ENCODE results near the gene CMC2.

Gene CMC2

DNA sequence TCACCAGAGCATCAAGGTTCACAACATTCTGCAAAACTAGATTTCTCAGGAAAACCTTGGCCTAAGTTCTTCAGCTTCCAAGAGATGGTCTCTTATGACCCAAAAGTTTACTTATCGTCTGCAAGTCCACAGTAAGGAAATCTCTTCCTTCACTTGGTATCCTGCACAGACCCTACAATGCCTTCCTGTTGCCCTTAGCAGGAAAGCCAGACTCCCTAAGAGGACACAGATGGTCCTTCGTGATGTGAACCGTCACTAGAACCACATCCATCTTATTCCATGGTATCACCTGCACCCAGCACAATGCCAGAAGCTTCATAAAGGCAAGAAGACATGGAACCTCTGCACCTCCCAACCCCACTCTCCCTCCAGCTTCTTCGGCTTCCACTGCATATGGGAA is 34.1 kb downstream of the CMC2 start:
- DNase-seq: no peak

GRCh38 chr16:80971819-80972218 is 34.9 kb downstream of the CMC2 start:
- DNase-seq: no peak

DNA sequence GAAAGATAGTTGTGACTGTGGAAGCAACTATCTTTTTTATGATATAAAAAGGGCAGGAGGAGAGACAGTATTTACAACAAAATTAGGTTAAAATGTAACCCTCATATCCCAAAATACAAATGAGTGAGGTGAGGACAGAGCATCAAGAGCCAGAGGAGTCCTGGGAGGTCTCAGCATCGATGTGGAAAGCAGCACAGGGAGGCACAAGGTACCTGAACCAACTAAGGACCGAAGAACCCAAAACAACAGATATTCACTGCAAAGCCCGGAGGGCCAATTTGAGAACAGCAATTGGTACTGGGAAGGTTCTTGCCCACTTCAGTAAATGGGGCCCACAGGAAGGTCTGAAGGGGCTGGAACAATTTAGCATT is 37.6 kb downstream of the CMC2 start:
- DNase-seq: no peak

- no peak for DNase-seq
Observed at GRCh38 chr16:80968386-80969113, 38.1 kb downstream of the CMC2 start.

DNA sequence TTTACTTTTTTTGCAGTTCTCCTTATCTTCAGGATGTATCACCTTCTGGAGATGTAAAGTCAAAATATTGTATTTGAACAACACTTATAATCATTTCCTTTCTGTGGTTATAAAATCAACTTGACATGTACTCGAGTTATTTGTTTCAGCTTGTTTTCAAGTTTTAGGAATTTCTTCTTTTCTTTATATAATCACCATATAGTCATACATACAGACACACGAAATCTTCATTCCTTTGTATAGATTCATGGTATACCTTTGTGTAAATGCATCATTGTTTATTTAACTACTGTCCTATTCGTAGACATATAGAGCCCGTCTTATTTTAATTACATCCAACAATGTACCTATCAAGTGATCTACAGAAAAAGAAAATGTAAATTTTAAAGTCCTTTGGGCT is 40.1 kb downstream of the CMC2 start:
- no peak for DNase-seq

DNA sequence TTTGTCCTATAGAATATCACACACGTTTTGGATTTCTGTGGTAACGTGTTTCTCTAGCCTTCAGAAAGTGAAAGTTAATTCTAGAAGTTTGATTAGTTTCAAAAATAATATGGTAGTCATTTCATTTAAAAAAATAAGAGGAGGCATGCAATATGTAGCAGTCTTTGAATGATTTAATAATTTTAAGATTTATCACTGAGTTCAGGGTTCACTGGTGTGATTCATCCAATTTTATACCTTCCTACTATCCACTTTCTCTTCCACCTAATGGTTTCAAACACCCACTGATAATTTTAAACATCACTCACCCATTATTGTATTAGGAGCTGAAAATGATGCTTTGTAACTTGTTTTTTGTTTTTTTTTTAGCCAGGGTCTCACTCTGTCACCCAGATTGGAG is 42.3 kb downstream of the CMC2 start:
- no peak for DNase-seq

GRCh38 chr16:80962879-80963278 is 43.8 kb downstream of the CMC2 start:
- no peak for DNase-seq

- DNase-seq: no peak
Observed at GRCh38 chr16:80958284-80958683, 48.4 kb downstream of the CMC2 start.

DNA sequence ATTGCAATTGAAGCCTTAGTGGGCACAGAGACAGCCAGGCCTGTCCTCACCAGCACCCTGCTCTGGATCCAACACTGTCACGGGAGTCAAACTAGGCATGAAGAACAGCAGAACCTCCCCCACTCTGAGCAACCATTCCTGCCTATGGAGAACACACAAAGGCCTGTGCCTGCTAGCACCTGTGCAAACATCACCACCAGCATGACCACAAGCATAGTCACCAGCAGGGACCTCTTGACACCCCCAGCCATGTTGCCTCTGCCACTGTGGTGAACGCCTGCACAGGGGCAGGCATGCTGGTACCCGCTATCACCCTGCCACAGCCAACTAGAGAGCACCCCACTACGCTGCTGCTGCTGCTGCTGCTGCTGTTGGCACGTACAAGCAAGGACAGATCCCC is 51.7 kb downstream of the CMC2 start:
- DNase-seq: no peak

GRCh38 chr16:80948886-80949493 is 57.7 kb downstream of the CMC2 start:
- DNase-seq: peak; percentile 58

GRCh38 chr16:80947708-80948625 is 58.7 kb downstream of the CMC2 start:
- no peak for DNase-seq

- no peak for DNase-seq
Observed at GRCh38 chr16:80947239-80947638, 59.4 kb downstream of the CMC2 start.

DNA sequence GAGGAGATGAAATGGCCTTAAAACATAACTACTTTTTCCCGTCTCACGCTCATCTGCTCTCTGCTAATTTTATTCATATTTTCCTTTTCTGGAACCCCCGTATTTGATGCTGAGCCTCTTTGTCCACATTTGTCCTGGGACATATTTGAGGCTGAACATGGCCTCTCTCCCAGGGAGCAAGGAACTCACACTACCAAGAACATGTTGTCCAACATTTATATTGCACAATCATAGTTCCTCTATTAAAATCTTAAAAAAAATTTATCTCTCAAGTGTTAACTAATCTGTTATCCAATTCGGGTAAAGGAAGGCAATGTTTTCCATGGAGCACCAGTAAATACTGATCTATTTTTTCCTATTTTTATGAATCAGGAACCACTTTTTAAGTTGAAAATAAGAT is 60.2 kb downstream of the CMC2 start:
- DNase-seq: no peak

DNA sequence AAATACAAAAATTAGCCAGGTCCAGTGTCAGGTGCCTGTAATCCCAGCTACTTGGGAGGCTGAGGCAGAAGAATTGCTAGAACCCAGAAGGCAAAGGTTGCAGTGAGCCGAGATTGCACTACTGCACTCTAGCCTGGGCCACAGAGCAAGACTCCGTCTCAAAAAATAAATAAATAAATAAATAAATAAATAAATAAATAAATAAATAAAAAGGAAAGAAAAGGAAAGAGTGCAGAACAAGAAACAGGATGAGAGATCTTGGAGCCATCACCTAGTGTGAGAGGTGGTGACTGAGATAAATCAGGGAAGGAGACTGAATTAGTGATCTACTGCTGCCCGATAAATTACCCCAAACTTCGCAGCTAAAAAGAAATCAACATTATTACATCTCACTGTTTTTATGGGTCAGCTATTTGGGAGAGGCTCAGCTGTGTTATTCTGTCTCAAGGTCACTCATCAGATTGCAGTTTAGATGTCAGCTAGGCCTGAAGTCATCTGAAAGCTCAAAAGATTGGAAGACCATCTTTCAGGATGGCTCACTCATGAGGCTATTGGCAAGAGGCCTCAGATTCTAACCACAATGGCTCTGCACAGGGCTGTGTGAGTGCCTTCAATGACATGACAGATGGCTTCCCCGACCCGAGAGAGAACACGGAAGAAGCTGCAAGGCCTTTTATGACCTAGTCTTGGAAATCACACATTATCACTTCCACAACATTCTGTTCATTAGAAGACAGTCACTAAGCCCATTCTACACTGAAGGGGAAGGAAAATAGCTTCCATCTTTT is 66.4 kb downstream of the CMC2 start:
- peak; percentile 25 for DNase-seq

DNA sequence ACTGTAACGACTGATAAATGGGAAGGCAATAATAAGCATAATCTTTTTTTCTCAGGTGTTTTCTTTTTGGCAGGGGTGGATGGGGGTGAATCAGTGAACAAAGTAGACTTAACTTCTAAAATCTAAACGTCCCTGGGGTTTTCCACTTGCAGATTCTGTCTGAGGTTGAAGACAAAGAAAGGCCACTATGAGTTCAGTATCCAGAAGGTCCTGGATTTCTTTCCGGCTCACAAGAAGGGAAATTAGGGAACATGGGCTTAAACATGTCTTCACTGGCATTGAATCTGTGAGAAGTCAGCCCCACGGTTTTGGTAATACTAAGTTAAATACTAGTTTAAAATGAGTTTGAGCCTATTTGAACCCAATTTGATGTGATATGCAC is 67.8 kb downstream of the CMC2 start:
- no peak for DNase-seq

DNA sequence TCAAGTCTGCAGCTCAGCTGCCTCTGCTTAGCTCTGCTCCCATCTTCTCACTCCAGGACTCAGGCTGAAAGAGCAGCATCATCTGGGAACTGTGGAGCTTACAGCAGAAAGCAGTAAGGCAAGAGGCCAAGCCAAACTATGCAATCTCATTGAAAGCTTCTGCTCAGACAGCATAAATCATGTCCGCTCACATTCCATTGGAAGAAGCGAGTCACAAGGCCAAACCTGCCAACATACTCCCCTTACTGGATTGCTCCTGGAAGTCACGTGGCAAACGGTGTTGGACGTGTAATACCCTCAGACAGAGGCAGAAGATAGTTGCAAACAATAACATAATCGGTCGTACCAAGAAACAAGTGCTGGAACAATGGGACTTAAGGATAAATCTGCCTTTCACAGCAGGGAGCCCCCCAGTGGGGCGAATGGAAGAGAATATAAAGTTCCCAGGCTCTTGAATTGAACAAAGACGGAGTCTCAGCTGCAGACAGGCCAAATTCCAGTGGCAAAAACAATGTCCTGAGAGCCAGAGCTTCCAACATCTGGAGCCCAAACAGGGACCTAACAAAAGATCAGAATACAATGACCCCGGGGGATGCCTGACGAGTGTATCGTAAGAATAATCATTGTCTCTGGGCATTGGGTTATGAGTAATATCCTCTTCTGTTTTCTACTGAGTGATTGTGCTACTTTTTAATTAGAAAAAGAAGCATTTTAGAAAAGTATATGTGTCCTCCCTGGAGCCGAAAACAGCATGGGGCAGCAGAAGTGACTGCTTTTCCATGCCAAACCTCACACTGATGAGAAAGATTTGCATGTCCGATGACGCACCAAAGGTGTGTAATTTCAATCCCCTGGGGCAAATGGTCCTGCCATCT is 68.4 kb downstream of the CMC2 start:
- DNase-seq: peak; percentile 99

- DNase-seq: peak; percentile 83
Observed at GRCh38 chr16:80936410-80936809, 70.3 kb downstream of the CMC2 start.

DNA sequence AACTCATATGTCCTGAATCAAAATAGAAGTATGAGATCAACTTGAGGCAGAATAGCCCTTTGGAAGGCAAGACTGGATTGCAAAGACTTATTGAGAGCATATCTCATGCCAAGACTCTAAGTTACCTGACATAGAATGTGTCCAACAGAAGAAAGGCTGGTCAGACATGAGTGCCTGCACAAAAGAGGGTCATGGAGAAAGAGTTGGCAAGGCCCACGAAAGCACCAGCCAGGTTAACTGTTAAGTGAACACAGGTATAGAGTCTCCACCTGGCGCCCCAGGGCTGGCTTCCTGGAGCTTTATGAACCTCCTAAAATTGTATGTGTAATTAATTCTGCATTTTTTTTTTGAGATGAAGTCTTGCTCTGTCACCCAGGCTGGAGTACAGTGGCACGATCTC is 71.0 kb downstream of the CMC2 start:
- DNase-seq: no peak

DNA sequence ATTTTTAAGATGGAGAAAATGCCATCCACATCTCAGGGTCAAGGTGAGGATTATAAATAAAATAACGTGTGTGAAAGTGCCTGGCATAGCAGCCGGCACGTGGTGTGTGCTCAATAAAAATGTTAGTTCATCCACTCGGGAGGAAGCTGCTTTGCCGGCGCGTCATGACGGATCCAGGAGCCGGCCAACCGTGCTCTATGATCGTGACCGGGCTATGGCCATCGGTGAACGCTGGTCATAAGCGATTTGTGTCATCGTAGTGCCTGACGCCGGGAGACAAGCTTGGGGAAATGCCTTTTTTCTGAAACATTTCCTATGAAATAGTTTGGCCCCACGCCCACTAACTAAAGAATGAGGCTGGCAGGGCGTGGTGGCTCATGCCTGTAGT is 74.0 kb downstream of the CMC2 start:
- DNase-seq: peak; percentile 95

DNA sequence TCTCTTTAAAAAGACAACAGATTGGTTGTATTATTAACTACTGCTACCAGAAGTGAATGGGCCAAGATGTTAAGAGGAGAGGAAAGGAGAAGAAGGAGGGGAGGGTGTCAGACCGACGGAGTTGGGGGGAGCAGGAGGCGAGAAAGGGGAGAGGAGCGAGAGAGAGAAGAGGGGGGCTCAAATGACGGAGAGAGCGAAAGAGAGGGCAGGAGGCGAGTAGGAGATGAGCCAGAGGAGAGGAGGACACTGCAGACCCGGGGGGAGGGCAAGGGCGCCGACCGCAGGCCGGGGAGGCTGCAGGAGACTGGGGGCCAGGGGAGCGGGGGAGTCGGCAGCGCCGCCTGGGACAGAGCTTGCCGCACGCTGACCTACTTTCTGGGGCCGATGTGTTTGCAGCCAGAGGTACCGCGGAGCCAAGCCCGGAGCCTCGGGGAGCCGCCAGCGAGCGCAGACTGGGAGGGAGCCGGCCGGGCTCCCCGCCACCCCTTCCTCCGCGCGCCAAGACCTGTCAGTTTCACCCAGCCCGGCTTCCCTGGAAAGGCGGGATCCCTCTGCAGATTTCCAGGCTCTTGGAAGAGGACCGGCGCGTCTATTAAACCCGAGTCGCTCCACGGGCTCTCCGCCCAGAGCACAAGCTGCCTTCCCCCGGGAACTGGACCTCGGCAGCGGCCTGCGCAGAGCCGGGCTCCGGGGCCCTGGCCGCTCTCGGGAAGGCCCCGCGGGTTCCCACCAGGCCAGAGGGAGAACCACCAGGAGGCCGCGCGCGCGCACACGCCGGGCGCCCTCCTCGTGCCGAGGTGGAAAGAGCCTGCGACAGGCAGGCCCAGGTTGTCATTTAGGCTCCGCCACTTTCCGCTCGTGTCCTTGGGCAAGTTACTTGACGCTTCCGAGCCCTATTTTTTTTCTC is 74.6 kb downstream of the CMC2 start:
- peak; percentile 70 for DNase-seq
